H9 (cell line): ENCODE measurements around the gene CRYBB1. TPM values are rescaled to one million over a fixed set of nuclear protein-coding genes. Genes with fewer than 3 reads are reported as not detected.

Source experiments
- DNase-seq: peaks from one replicate; pipeline ENCODE4 v3.0.0-alpha.2; 2017
- H2AFZ ChIP-seq: one replicate; pipeline ENCODE4 v1.6.1; 2013; ENCODE audit warnings: mild to moderate bottlenecking, low read length, control low read depth, moderate library complexity
- H2AK5ac ChIP-seq: 2 replicates; pipeline ENCODE4 v1.6.1; 2013; ENCODE audit warnings: low read length, control low read depth, mixed read lengths; ENCODE audit not compliant: insufficient read length
- H2BK120ac ChIP-seq: one replicate; pipeline ENCODE4 v1.6.1; 2013; ENCODE audit warnings: low read depth, mild to moderate bottlenecking, low read length, control low read depth, inconsistent platforms; ENCODE audit not compliant: poor library complexity, severe bottlenecking
- H2BK12ac ChIP-seq: 2 replicates; pipeline ENCODE4 v1.6.1; 2013; ENCODE audit warnings: low read length, control low read depth, mixed read lengths, low read depth; ENCODE audit not compliant: insufficient read length
- H2BK15ac ChIP-seq: 2 replicates; pipeline ENCODE4 v1.6.1; 2013; ENCODE audit warnings: low read depth, low read length, control low read depth
- H2BK20ac ChIP-seq: one replicate; pipeline ENCODE4 v1.6.1; 2013; ENCODE audit warnings: low read depth, mild to moderate bottlenecking, low read length, control low read depth, inconsistent platforms; ENCODE audit not compliant: poor library complexity, severe bottlenecking
- H2BK5ac ChIP-seq: 2 replicates; pipeline ENCODE4 v1.6.1; 2013; ENCODE audit warnings: low read length, control low read depth, mixed read lengths; ENCODE audit not compliant: insufficient read length
- H3K14ac ChIP-seq: 2 replicates; pipeline ENCODE4 v1.6.1; 2013; ENCODE audit warnings: low read length, control low read depth; ENCODE audit not compliant: insufficient read depth
- H3K18ac ChIP-seq: 2 replicates; pipeline ENCODE4 v1.6.1; 2013; ENCODE audit warnings: low read depth, mild to moderate bottlenecking, mixed read lengths, low read length, control low read depth; ENCODE audit not compliant: insufficient read length
- H3K23ac ChIP-seq: 2 replicates; pipeline ENCODE4 v1.6.1; 2013; ENCODE audit warnings: low read length, control low read depth, mixed read lengths, low read depth; ENCODE audit not compliant: insufficient read length
- H3K23me2 ChIP-seq: 2 replicates; pipeline ENCODE4 v1.6.1; 2013; ENCODE audit warnings: low read depth, mild to moderate bottlenecking, mixed read lengths, low read length, control low read depth; ENCODE audit not compliant: insufficient read length, poor library complexity, severe bottlenecking
- H3K27ac ChIP-seq: 2 replicates; pipeline ENCODE4 v1.5.1; 2013; ENCODE audit warnings: low read length, control low read depth, mixed read lengths, low read depth; ENCODE audit not compliant: insufficient read length
- H3K27me3 ChIP-seq: 2 replicates; pipeline ENCODE4 v1.6.1; 2013; ENCODE audit warnings: low read length, control low read depth, inconsistent platforms; ENCODE audit not compliant: insufficient read depth
- H3K4ac ChIP-seq: 2 replicates; pipeline ENCODE4 v1.6.1; 2013; ENCODE audit warnings: low read depth, mild to moderate bottlenecking, control low read depth, inconsistent platforms, low read length, moderate library complexity
- H3K4me1 ChIP-seq: 2 replicates; pipeline ENCODE4 v1.6.1; 2013; ENCODE audit warnings: low read length, control low read depth, inconsistent platforms; ENCODE audit not compliant: insufficient read depth
- H3K4me2 ChIP-seq: 2 replicates; pipeline ENCODE4 v1.6.1; 2013; ENCODE audit warnings: low read length, control low read depth, mixed read lengths; ENCODE audit not compliant: insufficient read length, insufficient read depth
- H3K56ac ChIP-seq: 2 replicates; pipeline ENCODE4 v1.6.1; 2013; ENCODE audit warnings: low read depth, mild to moderate bottlenecking, mixed read lengths, low read length, control low read depth; ENCODE audit not compliant: insufficient read length
- H3K79me1 ChIP-seq: 2 replicates; pipeline ENCODE4 v1.6.1; 2013; ENCODE audit warnings: low read depth, mild to moderate bottlenecking, moderate library complexity, low read length, control low read depth, inconsistent platforms; ENCODE audit not compliant: insufficient read depth, poor library complexity, severe bottlenecking
- H3K79me2 ChIP-seq: 2 replicates; pipeline ENCODE4 v1.6.1; 2013; ENCODE audit warnings: low read length, control low read depth, inconsistent platforms; ENCODE audit not compliant: insufficient read depth
- H3K9ac ChIP-seq: 2 replicates; pipeline ENCODE4 v1.6.1; 2013; ENCODE audit warnings: low read length, control low read depth, mixed read lengths; ENCODE audit not compliant: insufficient read length; ENCODE audit errors: extremely low read depth
- H3K9me3 ChIP-seq: one replicate; pipeline ENCODE4 v1.6.1; 2013; ENCODE audit warnings: low read depth, low read length, inconsistent platforms; ENCODE audit not compliant: control insufficient read depth
- H3T11ph ChIP-seq: one replicate; pipeline ENCODE4 v1.6.1; 2013; ENCODE audit warnings: mild to moderate bottlenecking, low read length, control low read depth, inconsistent platforms
- H4K20me1 ChIP-seq: one replicate; pipeline ENCODE4 v1.6.1; 2013; ENCODE audit not compliant: control insufficient read depth, insufficient read length, insufficient read depth
- H4K5ac ChIP-seq: 2 replicates; pipeline ENCODE4 v1.6.1; 2013; ENCODE audit warnings: low read depth, mild to moderate bottlenecking, mixed read lengths, low read length, control low read depth; ENCODE audit not compliant: insufficient read length
- H4K8ac ChIP-seq: replicated peaks from 2 replicates; pipeline ENCODE4 v1.6.1; 2013; ENCODE audit warnings: low read length, control low read depth, mixed read lengths, low read depth; ENCODE audit not compliant: insufficient read length
- H4K91ac ChIP-seq: 2 replicates; pipeline ENCODE4 v1.6.1; 2013; ENCODE audit warnings: low read depth, mild to moderate bottlenecking, moderate library complexity, mixed read lengths, low read length, control low read depth; ENCODE audit not compliant: insufficient read length
- H3K27ac Mint-ChIP-seq, 3 experiments: 2 replicates in 2 of 3; 3 replicates in 1 of 3; pipeline ENCODE4 v1.8.0; 2020 to 2021; ENCODE audit warnings: mixed read lengths in 3 of 3, mild to moderate bottlenecking in 1 of 3, moderate library complexity in 1 of 3
- H3K27me3 Mint-ChIP-seq: 2 replicates; pipeline ENCODE4 v1.8.0; 2021; ENCODE audit warnings: low read depth, mild to moderate bottlenecking, moderate library complexity, mixed read lengths
- H3K36me3 Mint-ChIP-seq, 3 experiments: 2 replicates in 2 of 3; 3 replicates in 1 of 3; pipeline ENCODE4 v1.8.0; 2020 to 2021; ENCODE audit warnings: low read depth in 3 of 3, mixed read lengths in 3 of 3; ENCODE audit not compliant: insufficient read depth in 1 of 3
- H3K4me1 Mint-ChIP-seq, 2 experiments: 2 replicates each; pipeline ENCODE4 v1.8.0; 2020; ENCODE audit warnings: mixed read lengths in 2 of 2
- H3K4me3 Mint-ChIP-seq, 2 experiments: 2 replicates in 1 of 2; 3 replicates in 1 of 2; pipeline ENCODE4 v1.8.0; 2020 to 2021; ENCODE audit warnings: mild to moderate bottlenecking in 2 of 2, mixed read lengths in 2 of 2, moderate library complexity in 1 of 2
- H3K9me3 Mint-ChIP-seq, 2 experiments: 2 replicates in 1 of 2; 3 replicates in 1 of 2; pipeline ENCODE4 v1.8.0; 2020; ENCODE audit warnings: mild to moderate bottlenecking in 2 of 2, mixed read lengths in 2 of 2, moderate library complexity in 1 of 2
- CTCF ChIP-seq: fragments of 200-600 bp; sonication (generic); conservative IDR thresholded peaks from 3 replicates; pipeline ENCODE4 v1.8.0; 2021; ENCODE audit warnings: antibody characterized with exemption, mild to moderate bottlenecking
- WGBS: extraction: QIAGEN DNeasy Blood & Tissue Kit; methylation state at CpG from one replicate; pipeline ENCODE4 v1.1.7; 2013; ENCODE audit warnings: missing lambda C conversion rate, low lambda C conversion rate, mixed read lengths; ENCODE audit not compliant: insufficient read length; ENCODE audit errors: extremely low coverage; 5-methylcytosine and 5-hydroxymethylcytosine counted together
- microRNA-seq: library from miRNA; unstranded; fragments of <30 nt; microRNA quantifications from one replicate; pipeline ENCODE4, GENCODE V29; 2020; ENCODE audit warnings: borderline microRNAs expressed
- total RNA-seq: library from RNA; stranded (reverse); gene quantifications from 2 replicates; pipeline ENCODE4 v1.2.1, GENCODE V29; 2021

CRYBB1 gene
- total RNA-seq, 1 experiment from 2014 or later, result 5.4 TPM

GRCh38 chr22:26549902-26550497 lies 67.8 kb downstream of the CRYBB1 start:
- Histone ChIP-seq H3K79me2 (peaks cover 38% of the 10 kb centered on the region; the same call in 1 of the 2 replicates), H2BK120ac (no peak overlapping the region), H3K14ac (no peak overlapping the region), H3K27ac (no peak overlapping the region), H3K23ac (no peak overlapping the region), H3K79me1 (peaks cover 5% of the 10 kb centered on the region), H4K91ac (no peak overlapping the region), H4K20me1 (no peaks in the 10 kb centered on the region), H2AK5ac (no peak overlapping the region), H3K9me3 (no peaks in the 10 kb centered on the region), H3K9ac (no peak overlapping the region), H4K5ac (no peak overlapping the region), H3K4me2 (no peak overlapping the region), H3K23me2 (no peaks in the 10 kb centered on the region), H3K27me3 (no peaks in the 10 kb centered on the region), H3K4ac (no peak overlapping the region), H3K56ac (no peak overlapping the region), H3K4me1 (0 out of 2 replicates have a peak, but pooled peaks cover 3% of the 10 kb centered on the region), H2BK5ac (no peak overlapping the region), H2BK20ac (no peak overlapping the region), H2AFZ (no peak overlapping the region), H3T11ph (no peak overlapping the region), H2BK15ac (no peak overlapping the region), H2BK12ac (no peak overlapping the region), H3K18ac (no peak overlapping the region), H4K8ac (no peak overlapping the region)
- H3K9me3 Mint-ChIP-seq, result no peaks in the 10 kb centered on the region
- no peak for TF ChIP-seq CTCF
- H3K36me3 Mint-ChIP-seq, result peaks cover 6 to 16% (median 11%) of the 10 kb centered on the region in 3 experiments
- peak overlapping the region; percentile 11 to 97 (median 57); a peak in 6 of 7 replicates for H3K27ac Mint-ChIP-seq
- peak overlapping the region in 1 of 2 experiments; percentile 63; a peak in 2 of 5 replicates for H3K4me3 Mint-ChIP-seq
- DNase-seq, result no peak
- no peaks in the 10 kb centered on the region for H3K27me3 Mint-ChIP-seq
- peaks cover 51 to 55% of the 10 kb centered on the region in 2 experiments for H3K4me1 Mint-ChIP-seq
- no CpG with 5 or more reads among the region's 4 CpGs for WGBS

Small RNA genes lying within 50 kb of the gene (microRNA-seq; reads per million reads assigned to microRNA genes)
- gene MIR548J, result 5.6 reads per million, percentile 37 among the genes with 10 or more reads in this experiment

Other genes starting within 250 kb of the CRYBB1 start
- 7.1 and 8.5 TPM in 2 replicates for gene ASPHD2, start 188.8 kb downstream of the CRYBB1 start, total RNA-seq
- 24.4 and 26.2 TPM in 2 replicates for gene HPS4, start 134.2 kb downstream of the CRYBB1 start, total RNA-seq
- 32.2 and 36.0 TPM in 2 replicates for gene SRRD, start 134.2 kb downstream of the CRYBB1 start, total RNA-seq
- gene TFIP11, start 105.6 kb downstream of the CRYBB1 start, total RNA-seq, result 36.4 and 37.7 TPM in 2 replicates
- gene TPST2, start 27.9 kb downstream of the CRYBB1 start, total RNA-seq, result 50.1 and 52.2 TPM in 2 replicates
- 0.37 and 0.52 TPM in 2 replicates for gene CRYBA4, start 3.9 kb upstream of the CRYBB1 start, total RNA-seq
- gene MIAT, start 39.6 kb upstream of the CRYBB1 start, total RNA-seq, result 77.0 and 85.6 TPM in 2 replicates